ENCODE data around the gene SLC30A7. TPM values are rescaled to one million over a fixed set of nuclear protein-coding genes. Genes with fewer than 3 reads are reported as not detected.

SLC30A7 gene
- total and polyA plus RNA-seq, 2 of the 13 experiments (the other 11 are each of a cell fraction or from before 2014, with no cell fraction given): 8.3 to 40.8 TPM

GRCh38 chr1:100847361-100848082 is 48.4 kb upstream of the SLC30A7 start:
- intact Hi-C loops (cut with micrococcal nuclease; ENCODE audit: unreplicated experiment): no loop called here
- Histone ChIP-seq H3K27me3 (ENCODE audit: control insufficient read depth in 1 of 2, insufficient read depth in 2 of 2, low read length in 2 of 2) (no peaks in the 10 kb centered on the region; a peak in 1 of 5 replicates), H3K79me2 (ENCODE audit: insufficient read depth, low read length) (no peaks in the 10 kb centered on the region), H3K9ac (ENCODE audit: insufficient read depth, low read depth, low read length) (no peak overlapping the region), H3K36me3 (replicated peaks in 1 of 2; ENCODE audit: control insufficient read depth in 1 of 2, insufficient read depth in 2 of 2, low read length in 2 of 2) (no peaks in the 10 kb centered on the region), H3K4me3 (replicated peaks in 1 of 3; ENCODE audit: insufficient read depth in 1 of 3, low read depth in 2 of 3, low read length in 3 of 3) (no peak overlapping the region), H2AFZ (ENCODE audit: low read length) (no peak overlapping the region), H3K27ac (ENCODE audit: extremely low read length, insufficient read depth, low read length) (no peak overlapping the region), H3K9me3 (ENCODE audit: low read length) (no peaks in the 10 kb centered on the region), H4K20me1 (ENCODE audit: insufficient read depth, low read length) (no peaks in the 10 kb centered on the region), H3K4me1 (ENCODE audit: insufficient read depth, low read length) (no peaks in the 10 kb centered on the region), H3K4me2 (ENCODE audit: low read depth, low read length) (no peak overlapping the region)
- ChIA-PET CTCF (ENCODE audit: low intra/inter-chr PET ratio, low total read pairs) (no interaction called here), POLR2A (no interaction called here)
- TF ChIP-seq ZNF674 (CRISPR knock-in tag; IDR thresholded peaks at IDR 0.05; ENCODE audit: low read depth): no peak
- no peak for TF ChIP-seq NR2F2 (IDR thresholded peaks at IDR 0.05; ENCODE audit: borderline replicate concordance, low read depth)
- TF ChIP-seq, protein P1, sequence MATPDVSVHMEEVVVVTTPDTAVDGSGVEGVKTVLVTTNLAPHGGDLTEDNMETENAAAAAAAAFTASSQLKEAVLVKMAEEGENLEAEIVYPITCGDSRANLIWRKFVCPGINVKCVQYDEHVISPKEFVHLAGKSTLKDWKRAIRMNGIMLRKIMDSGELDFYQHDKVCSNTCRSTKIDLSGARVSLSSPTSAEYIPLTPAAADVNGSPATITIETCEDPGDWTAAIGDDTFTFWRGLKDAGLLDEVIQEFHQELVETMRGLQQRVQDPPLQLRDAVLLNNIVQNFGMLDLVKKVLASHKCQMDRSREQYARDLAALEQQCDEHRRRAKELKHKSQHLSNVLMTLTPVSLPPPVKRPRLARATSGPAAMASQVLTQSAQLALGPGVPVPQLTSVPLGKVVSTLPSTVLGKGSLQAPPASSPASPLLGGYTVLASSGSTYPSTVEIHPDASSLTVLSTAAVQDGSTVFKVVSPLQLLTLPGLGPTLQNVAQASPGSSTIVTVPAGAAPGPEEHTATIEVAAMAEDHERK (CRISPR knock-in tag; IDR thresholded peaks at IDR 0.05; ENCODE audit: low read depth): no peak
- TF ChIP-seq SRY (CRISPR knock-in tag; IDR thresholded peaks at IDR 0.05): no peak
- no peak for TF ChIP-seq TMF1 (CRISPR knock-in tag; IDR thresholded peaks at IDR 0.05; ENCODE audit: low read depth)
- no peak for TF ChIP-seq SPEN (CRISPR knock-in tag; IDR thresholded peaks at IDR 0.05; ENCODE audit: low read depth)
- TF ChIP-seq ZNF543 (CRISPR knock-in tag; IDR thresholded peaks at IDR 0.05): no peak
- TF ChIP-seq, protein P2, sequence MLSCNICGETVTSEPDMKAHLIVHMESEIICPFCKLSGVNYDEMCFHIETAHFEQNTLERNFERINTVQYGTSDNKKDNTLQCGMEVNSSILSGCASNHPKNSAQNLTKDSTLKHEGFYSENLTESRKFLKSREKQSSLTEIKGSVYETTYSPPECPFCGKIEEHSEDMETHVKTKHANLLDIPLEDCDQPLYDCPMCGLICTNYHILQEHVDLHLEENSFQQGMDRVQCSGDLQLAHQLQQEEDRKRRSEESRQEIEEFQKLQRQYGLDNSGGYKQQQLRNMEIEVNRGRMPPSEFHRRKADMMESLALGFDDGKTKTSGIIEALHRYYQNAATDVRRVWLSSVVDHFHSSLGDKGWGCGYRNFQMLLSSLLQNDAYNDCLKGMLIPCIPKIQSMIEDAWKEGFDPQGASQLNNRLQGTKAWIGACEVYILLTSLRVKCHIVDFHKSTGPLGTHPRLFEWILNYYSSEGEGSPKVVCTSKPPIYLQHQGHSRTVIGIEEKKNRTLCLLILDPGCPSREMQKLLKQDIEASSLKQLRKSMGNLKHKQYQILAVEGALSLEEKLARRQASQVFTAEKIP (CRISPR knock-in tag; IDR thresholded peaks at IDR 0.05; ENCODE audit: borderline replicate concordance): no peak
- no peak for TF ChIP-seq RBM39 (IDR thresholded peaks at IDR 0.05; ENCODE audit: low read depth, low read length, poor library complexity, severe bottlenecking)
- TF ChIP-seq ZNF772 (CRISPR knock-in tag; IDR thresholded peaks at IDR 0.05): no peak
- TF ChIP-seq ZNF790 (CRISPR knock-in tag; IDR thresholded peaks at IDR 0.05; ENCODE audit: borderline replicate concordance): no peak
- no peak for TF ChIP-seq ARID2 (CRISPR knock-in tag; IDR thresholded peaks at IDR 0.05; ENCODE audit: borderline replicate concordance)
- no peak for TF ChIP-seq MYNN (CRISPR knock-in tag; IDR thresholded peaks at IDR 0.05; ENCODE audit: low read depth)
- no peak for TF ChIP-seq PITX1 (CRISPR knock-in tag; IDR thresholded peaks at IDR 0.05)
- FAIRE-seq (no peak), ATAC-seq (no peak), DNase-seq (ENCODE audit: low spot score) (no peak)
- WGBS (ENCODE audit: low lambda C conversion rate): 2% methylated on average over 2 of the region's 2 CpGs
- in situ Hi-C loops (cut with HindIII; ENCODE audit: extremely low pct_ligation_motif_present, low pct_unique_long_range_greater_than_20kb): no loop called here
- BruUV-seq (replicated peaks): no TSS peak
